Measurements from ENCODE around the gene EXOC4.

EXOC4 gene

GRCh38 chr7:133911724-133912123 lies 658.8 kb downstream of the EXOC4 start:
- DNase-seq: no peak

DNA sequence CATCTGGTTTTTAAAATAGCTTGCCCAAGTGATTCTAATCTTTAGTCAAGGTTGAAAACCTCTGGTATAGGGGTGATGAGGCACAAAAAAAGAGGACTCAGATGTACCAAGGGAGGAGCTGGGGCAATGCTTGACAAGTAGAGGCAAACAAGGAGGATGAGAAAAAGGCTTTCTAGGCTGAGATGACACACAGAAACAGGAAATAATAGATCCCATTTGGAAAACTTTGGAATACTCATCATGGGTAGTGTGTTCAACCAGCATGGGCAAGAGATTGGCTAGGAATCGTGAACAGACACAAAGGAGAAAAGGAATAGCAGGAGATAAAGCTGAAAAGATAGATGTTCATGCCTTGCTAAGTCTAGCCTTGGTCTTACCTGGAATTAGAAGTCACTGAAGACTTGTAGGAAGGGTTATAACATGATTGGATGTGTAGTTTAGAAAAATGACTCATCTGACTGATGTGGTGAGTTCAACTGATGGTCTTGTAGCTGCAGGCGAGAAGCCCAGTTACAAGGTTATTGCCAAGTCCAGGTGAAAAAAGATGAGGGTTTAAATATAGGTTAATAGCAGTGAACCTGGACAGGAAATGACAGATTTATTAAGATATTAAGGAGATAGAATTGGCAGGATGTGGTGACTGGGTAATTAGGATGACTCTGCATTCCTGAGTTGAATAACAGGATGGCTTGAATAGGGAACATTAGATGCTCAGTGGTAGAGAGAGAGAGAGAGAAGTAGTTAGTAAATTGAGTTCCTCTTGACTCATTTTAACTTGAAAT lies 660.2 kb downstream of the EXOC4 start:
- no peak for DNase-seq

GRCh38 chr7:133916621-133917020 lies 663.7 kb downstream of the EXOC4 start:
- no peak for DNase-seq

GRCh38 chr7:133919810-133920209 lies 666.9 kb downstream of the EXOC4 start:
- DNase-seq: no peak

DNA sequence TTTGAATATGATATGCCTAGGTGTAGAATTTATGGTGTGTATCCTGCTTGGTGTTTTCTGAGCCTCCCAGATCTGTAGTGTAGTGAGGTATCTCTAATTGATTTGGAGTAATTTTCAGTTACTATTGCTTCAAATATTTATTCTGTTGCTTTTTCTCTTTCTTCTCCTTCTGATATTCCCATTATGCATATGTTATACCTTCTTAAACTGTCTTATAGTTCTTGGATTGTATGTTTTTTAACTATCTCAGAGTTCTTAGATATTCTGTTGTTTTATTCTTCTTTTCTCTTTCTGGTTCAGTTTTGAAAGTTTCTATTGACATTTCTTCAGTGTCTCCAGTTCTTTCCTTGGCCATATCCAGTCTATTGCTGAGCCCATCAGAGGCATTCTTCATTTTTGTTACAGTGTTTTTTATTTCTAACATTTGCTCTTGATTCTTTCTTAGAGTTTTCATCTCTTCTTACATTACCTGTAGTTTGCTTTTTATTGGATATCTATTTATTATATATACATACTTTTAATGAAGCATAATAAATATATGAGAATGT lies 668.8 kb downstream of the EXOC4 start:
- DNase-seq: no peak

- no peak for DNase-seq
Observed at GRCh38 chr7:133923974-133924373, 671.1 kb downstream of the EXOC4 start.

- DNase-seq: no peak
Observed at GRCh38 chr7:133931053-133931452, 678.2 kb downstream of the EXOC4 start.

GRCh38 chr7:133932591-133932990 lies 679.7 kb downstream of the EXOC4 start:
- no peak for DNase-seq

GRCh38 chr7:133934262-133934976 lies 681.5 kb downstream of the EXOC4 start:
- no peak for DNase-seq

DNA sequence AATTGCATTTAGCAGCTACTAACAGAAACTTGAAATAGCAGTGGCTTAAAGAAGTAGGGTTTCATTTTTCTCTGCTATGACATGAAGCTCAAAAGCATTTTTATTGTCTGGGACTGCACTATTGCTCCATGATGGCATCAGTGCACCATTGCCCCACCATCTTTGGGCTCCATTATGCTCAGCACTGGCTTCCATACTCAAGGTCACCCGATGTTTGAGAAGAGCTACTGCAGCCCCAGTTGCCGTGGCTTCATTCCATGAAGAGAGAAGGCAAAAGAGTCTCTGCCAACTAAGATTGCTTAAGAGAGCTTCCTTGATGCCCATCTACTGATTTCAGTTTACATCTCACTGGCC lies 682.1 kb downstream of the EXOC4 start:
- no peak for DNase-seq

- DNase-seq: no peak
Observed at GRCh38 chr7:133936074-133936473, 683.2 kb downstream of the EXOC4 start.

DNA sequence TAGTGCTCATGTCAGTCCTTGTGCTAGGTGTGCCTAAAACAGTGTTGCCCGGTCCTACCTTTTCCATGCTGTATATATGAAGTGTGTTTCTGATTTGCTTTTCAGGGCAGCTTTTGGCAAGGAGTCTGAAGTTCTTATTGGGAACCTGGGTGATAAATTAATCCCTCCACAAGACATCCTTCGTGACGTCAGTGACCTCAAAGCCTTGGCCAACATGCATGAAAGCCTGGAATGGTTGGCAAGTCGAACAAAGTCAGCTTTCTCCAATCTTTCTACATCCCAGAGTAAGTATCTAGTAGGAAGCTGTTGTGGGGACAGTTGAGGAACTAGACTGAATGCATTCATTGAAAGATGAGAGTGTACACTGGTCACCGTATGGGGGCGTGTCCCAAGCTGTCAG lies 684.9 kb downstream of the EXOC4 start:
- no peak for DNase-seq

DNA sequence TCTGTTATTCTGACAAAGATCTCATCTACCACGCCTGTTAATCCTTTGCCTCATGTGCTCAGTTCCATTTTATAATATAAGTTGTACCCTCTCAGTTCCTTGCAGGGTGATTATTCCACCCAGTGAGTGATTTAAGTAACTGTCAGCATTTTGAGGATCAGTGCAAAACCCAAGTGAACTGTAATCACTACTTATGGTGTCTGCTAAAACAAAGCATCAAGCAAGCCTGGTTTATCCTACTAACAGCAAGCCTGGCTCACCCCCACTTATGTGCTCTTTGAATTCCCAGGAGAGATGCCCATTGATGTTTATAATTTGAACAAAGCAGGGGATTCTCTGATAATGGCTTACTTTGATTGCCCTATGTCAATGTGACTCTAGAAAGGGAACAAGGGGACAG lies 687.5 kb downstream of the EXOC4 start:
- no peak for DNase-seq

DNA sequence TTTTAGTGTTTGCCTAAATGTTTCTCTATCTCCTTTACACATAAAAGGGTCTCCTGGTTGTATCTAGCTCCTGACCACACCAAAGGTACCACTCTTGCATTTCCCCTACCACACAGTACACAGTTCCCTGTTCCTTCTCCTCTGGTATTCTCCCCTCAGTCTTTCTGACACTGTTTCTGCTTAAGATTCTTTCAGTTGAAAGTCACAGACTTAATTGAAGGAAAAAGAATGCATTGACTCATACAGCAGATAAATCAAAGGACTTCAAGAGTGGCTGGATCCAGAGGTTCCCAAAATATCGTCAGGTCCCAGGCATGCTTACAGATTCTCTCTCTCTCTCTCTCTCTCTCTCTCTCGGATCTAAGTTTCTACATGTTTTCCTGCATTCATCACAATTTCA lies 688.6 kb downstream of the EXOC4 start:
- DNase-seq: no peak

GRCh38 chr7:133945497-133945896 lies 692.6 kb downstream of the EXOC4 start:
- DNase-seq: no peak

- no peak for DNase-seq
Observed at GRCh38 chr7:133947458-133948254, 694.8 kb downstream of the EXOC4 start.

DNA sequence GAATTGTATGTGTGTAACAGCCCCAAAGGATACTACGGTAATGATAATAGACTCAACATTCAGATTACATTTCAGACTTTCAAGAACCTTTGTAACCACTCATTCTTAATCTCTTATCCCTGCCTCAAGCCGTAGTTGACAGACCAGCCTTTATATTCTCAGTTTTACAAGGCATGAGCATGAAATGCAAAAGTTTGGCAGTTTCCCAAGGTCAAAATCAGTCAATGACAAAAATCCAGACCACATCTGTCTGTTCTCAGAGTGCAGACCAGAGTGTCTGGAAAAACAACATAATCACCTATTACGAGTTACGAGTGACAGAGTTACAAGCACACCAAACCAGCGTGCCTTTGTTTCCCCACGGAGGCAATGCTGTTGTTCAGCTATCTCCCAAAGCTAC lies 695.7 kb downstream of the EXOC4 start:
- DNase-seq: no peak

GRCh38 chr7:133950855-133951254 lies 698.0 kb downstream of the EXOC4 start:
- DNase-seq: no peak

DNA sequence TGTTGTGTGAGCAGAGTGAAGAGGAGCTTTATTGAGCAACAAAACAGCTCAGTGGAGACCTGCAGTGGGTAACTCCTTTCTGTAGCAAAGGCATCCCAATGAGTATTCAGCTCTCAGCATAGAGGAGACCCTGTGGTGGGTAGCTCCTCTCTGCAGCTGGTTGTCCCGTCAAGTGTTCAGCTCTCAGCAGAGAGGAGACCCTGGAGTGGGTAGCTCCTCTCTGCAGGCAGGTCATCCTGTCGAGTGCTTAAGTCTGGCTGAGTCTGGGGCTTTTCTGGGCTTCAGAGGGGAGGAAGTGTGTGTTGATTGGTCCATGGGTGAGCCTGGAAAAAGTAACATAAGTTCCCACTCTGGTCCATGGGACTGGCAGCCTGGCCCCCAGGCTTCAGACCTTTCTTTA lies 702.3 kb downstream of the EXOC4 start:
- DNase-seq: no peak

DNA sequence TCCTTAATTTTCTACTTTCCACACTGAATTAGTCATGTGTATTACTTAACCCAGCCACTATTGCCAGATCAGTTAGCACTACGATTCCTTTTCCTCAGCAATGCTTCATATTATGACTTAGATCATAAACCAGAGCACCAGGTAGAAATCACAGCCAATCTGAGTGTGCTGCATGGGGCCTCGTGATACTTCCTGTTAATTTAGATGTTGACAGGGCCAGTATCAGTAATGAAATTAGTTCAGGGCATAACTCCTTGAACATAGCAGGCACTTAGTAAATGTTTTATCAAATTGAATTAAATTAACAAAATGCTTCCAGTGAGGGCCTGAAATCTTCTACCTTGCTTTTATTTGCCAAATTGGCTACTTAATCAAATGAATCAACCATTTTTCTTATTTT lies 705.0 kb downstream of the EXOC4 start:
- DNase-seq: no peak

- no peak for DNase-seq
Observed at GRCh38 chr7:133958822-133959221, 705.9 kb downstream of the EXOC4 start.

GRCh38 chr7:133959505-133959904 lies 706.6 kb downstream of the EXOC4 start:
- DNase-seq: no peak

GRCh38 chr7:133961724-133962123 lies 708.8 kb downstream of the EXOC4 start:
- no peak for DNase-seq

DNA sequence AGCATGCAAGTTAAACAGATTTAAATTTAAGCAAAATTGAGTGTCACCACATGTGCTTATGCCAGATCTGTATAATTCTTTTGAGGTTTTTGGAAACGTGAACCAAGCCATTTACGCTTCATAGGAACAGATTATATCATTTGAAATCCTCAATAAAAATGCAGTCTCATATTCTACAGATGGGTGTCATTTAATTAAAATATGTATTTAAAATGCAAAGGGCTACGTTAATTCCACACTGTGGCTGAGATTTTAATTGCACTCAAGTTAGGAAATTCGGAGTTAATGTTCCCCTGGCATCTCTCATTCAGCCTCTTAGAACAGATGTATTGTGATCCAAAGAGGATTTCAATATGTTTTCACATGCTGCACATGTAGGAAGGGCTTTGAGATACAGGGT lies 709.8 kb downstream of the EXOC4 start:
- DNase-seq: no peak
